H1 (cell line): ENCODE data around the gene DCUN1D3. TPM values are rescaled to one million over a fixed set of nuclear protein-coding genes. Genes with fewer than 3 reads are reported as not detected.

Experiments
- CTCF ChIA-PET: fragments of 300-600 bp; sonication (Branson Sonifier 250); formaldehyde crosslinking; loops from one replicate; lab custom pipeline; 2021; ENCODE audit not compliant: partially characterized antibody; lab: Charles Lee
- POLR2A ChIA-PET: fragments of 300-600 bp; sonication (Branson Sonifier 250); formaldehyde crosslinking; loops from one replicate; lab custom pipeline; 2021; ENCODE audit warnings: inconsistent platforms; ENCODE audit not compliant: partially characterized antibody; lab: Charles Lee
- DNase-seq, 2 experiments: peaks; one replicate each; pipeline versions ENCODE4 v3.0.0 to v3.0.0-alpha.2; 2010 to 2022; ENCODE audit warnings: low spot score in 2 of 2, low read depth in 1 of 2, mixed read lengths in 1 of 2
- FAIRE-seq: peaks from 2 replicates; lab custom pipeline; 2011; peaks lifted over from hg19 to GRCh38; lab: Jason Lieb, UNC
- H2AFZ ChIP-seq: 2 replicates; pipeline ENCODE4 v1.8.1; 2012; ENCODE audit warnings: low read length, inconsistent platforms
- H2AK5ac ChIP-seq: 2 replicates; pipeline ENCODE4 v1.6.1; 2013; ENCODE audit warnings: low read depth, low read length
- H2BK120ac ChIP-seq: replicated peaks from 2 replicates; pipeline ENCODE3; 2013; ENCODE audit warnings: low read depth, low read length, inconsistent platforms
- H2BK12ac ChIP-seq: 2 replicates; pipeline ENCODE4 v1.6.1; 2013; ENCODE audit warnings: low read depth, low read length
- H2BK15ac ChIP-seq: 2 replicates; pipeline ENCODE4 v1.6.1; 2013; ENCODE audit warnings: low read length
- H2BK20ac ChIP-seq: 2 replicates; pipeline ENCODE4 v1.6.1; 2013; ENCODE audit warnings: low read length
- H2BK5ac ChIP-seq: 2 replicates; pipeline ENCODE4 v1.6.1; 2013; ENCODE audit warnings: low read depth, low read length
- H3K14ac ChIP-seq: 2 replicates; pipeline ENCODE4 v1.6.1; 2013; ENCODE audit warnings: inconsistent platforms; ENCODE audit not compliant: insufficient read length
- H3K18ac ChIP-seq: 2 replicates; pipeline ENCODE4 v1.6.1; 2013; ENCODE audit warnings: low read length; ENCODE audit errors: extremely low read depth
- H3K23ac ChIP-seq: 2 replicates; pipeline ENCODE4 v1.6.1; 2013; ENCODE audit warnings: inconsistent platforms; ENCODE audit not compliant: insufficient read length
- H3K23me2 ChIP-seq: 2 replicates; pipeline ENCODE4 v1.6.1; 2013; ENCODE audit warnings: low read depth, low read length
- H3K27ac ChIP-seq: 2 replicates; pipeline ENCODE4 v1.6.1; 2011; ENCODE audit warnings: low read depth, low read length, inconsistent platforms
- H3K27me3 ChIP-seq, 4 experiments: replicated peaks in 1 of 4; 1 replicate in 1 of 4; 2 replicates in 3 of 4; pipeline versions ENCODE4 v1.6.1 to v1.8.1; 2011 to 2013; ENCODE audit warnings: low read length in 3 of 4, mild to moderate bottlenecking in 3 of 4, inconsistent platforms in 2 of 4, mixed read lengths in 2 of 4, moderate library complexity in 1 of 4; ENCODE audit not compliant: control insufficient read depth in 3 of 4, insufficient read depth in 3 of 4; ENCODE audit errors: extremely low read depth in 1 of 4
- H3K36me3 ChIP-seq, 4 experiments: 2 replicates each; pipeline versions ENCODE4 v1.6.1 to v1.8.1; 2011 to 2013; ENCODE audit warnings: mild to moderate bottlenecking in 4 of 4, low read length in 3 of 4, moderate library complexity in 2 of 4, control low read depth in 1 of 4, inconsistent platforms in 1 of 4; ENCODE audit not compliant: insufficient read depth in 4 of 4, control insufficient read depth in 2 of 4
- H3K4ac ChIP-seq: replicated peaks from 2 replicates; pipeline ENCODE3; 2013; ENCODE audit warnings: low read length, low read depth, mixed read lengths, inconsistent platforms; ENCODE audit not compliant: insufficient read length
- H3K4me1 ChIP-seq, 4 experiments: replicated peaks in 1 of 4; 1 replicate in 1 of 4; 2 replicates in 3 of 4; pipeline versions ENCODE4 v1.6.1 to v1.8.1; 2011 to 2013; ENCODE audit warnings: low read length in 3 of 4, inconsistent platforms in 2 of 4, mixed read lengths in 1 of 4; ENCODE audit not compliant: insufficient read depth in 4 of 4, control insufficient read depth in 3 of 4
- H3K4me2 ChIP-seq, 2 experiments: 2 replicates each; pipeline versions ENCODE4 v1.6.1 to v1.8.1; 2011 to 2013; ENCODE audit warnings: low read depth in 2 of 2, low read length in 2 of 2, control low read depth in 1 of 2, inconsistent platforms in 1 of 2, mild to moderate bottlenecking in 1 of 2; ENCODE audit not compliant: insufficient read depth in 1 of 2
- H3K4me3 ChIP-seq, 4 experiments: fragments of 200-600, 300-600 bp in 1 of 4; sonication (generic), shearing (Covaris generic), sonication (Bioruptor Twin) in 1 of 4; 2 replicates each; pipeline versions ENCODE4 v1.5.1 to v1.8.1; 2011 to 2016; ENCODE audit warnings: low read length in 4 of 4, low read depth in 3 of 4, control low read depth in 2 of 4, inconsistent platforms in 2 of 4, mild to moderate bottlenecking in 2 of 4, mixed read lengths in 1 of 4, moderate library complexity in 1 of 4; ENCODE audit not compliant: insufficient read depth in 2 of 4; ENCODE audit errors: extremely low read depth in 1 of 4
- H3K56ac ChIP-seq: replicated peaks from 2 replicates; pipeline ENCODE3; 2013; ENCODE audit warnings: low read depth, mild to moderate bottlenecking, mixed read lengths, low read length, inconsistent platforms; ENCODE audit not compliant: insufficient read length
- H3K79me1 ChIP-seq: 2 replicates; pipeline ENCODE4 v1.6.1; 2013; ENCODE audit warnings: low read depth, low read length, control low read depth
- H3K79me2 ChIP-seq, 2 experiments: 2 replicates each; pipeline versions ENCODE4 v1.6.1 to v1.8.1; 2012 to 2013; ENCODE audit warnings: low read length in 2 of 2, mild to moderate bottlenecking in 2 of 2, inconsistent platforms in 1 of 2; ENCODE audit not compliant: insufficient read depth in 2 of 2, control insufficient read depth in 1 of 2
- H3K9ac ChIP-seq, 4 experiments: replicated peaks in 1 of 4; 1 replicate in 1 of 4; 2 replicates in 3 of 4; pipeline versions ENCODE4 v1.6.1 to v1.8.1; 2011 to 2013; ENCODE audit warnings: low read depth in 3 of 4, low read length in 3 of 4, control low read depth in 2 of 4, mild to moderate bottlenecking in 2 of 4, moderate library complexity in 2 of 4, inconsistent platforms in 1 of 4; ENCODE audit errors: extremely low read depth in 1 of 4
- H3K9me3 ChIP-seq, 2 experiments: 2 replicates each; pipeline versions ENCODE4 v1.6.1 to v1.8.1; 2012 to 2013; ENCODE audit warnings: mild to moderate bottlenecking in 2 of 2, moderate library complexity in 2 of 2, control low read depth in 1 of 2, inconsistent platforms in 1 of 2, low read depth in 1 of 2, low read length in 1 of 2, mixed read lengths in 1 of 2; ENCODE audit not compliant: insufficient read depth in 2 of 2
- H4K20me1 ChIP-seq, 2 experiments: replicated peaks in 1 of 2; 2 replicates each; pipeline versions ENCODE3 to v1.8.1; 2011 to 2013; ENCODE audit warnings: inconsistent platforms in 2 of 2, low read length in 2 of 2, mild to moderate bottlenecking in 1 of 2; ENCODE audit not compliant: insufficient read depth in 2 of 2, control insufficient read depth in 1 of 2
- H4K5ac ChIP-seq: 2 replicates; pipeline ENCODE4 v1.6.1; 2013; ENCODE audit warnings: low read length, low read depth, mixed read lengths, inconsistent platforms; ENCODE audit not compliant: insufficient read length
- H4K8ac ChIP-seq: 2 replicates; pipeline ENCODE4 v1.8.0; 2013; ENCODE audit warnings: mild to moderate bottlenecking, moderate library complexity, low read length, inconsistent platforms; ENCODE audit not compliant: insufficient read depth; ENCODE audit errors: extremely low read depth
- H4K91ac ChIP-seq: replicated peaks from 2 replicates; pipeline ENCODE3; 2013; ENCODE audit warnings: low read length, mixed read lengths, inconsistent platforms; ENCODE audit not compliant: insufficient read length
- BCL11A ChIP-seq, 2 experiments: IDR thresholded peaks; one replicate each; pipeline ENCODE4 v1.6.1; 2011; ENCODE audit warnings: low read depth in 2 of 2, low read length in 2 of 2, mild to moderate bottlenecking in 2 of 2
- CBX5 ChIP-seq: fragments of 300-800, 300-1000 bp; sonication (generic); IDR thresholded peaks from 2 replicates; pipeline ENCODE4 v1.7.1; 2016; ENCODE audit warnings: antibody characterized with exemption, low read length, low read depth
- CEBPB ChIP-seq: IDR thresholded peaks from 2 replicates; pipeline ENCODE4 v1.6.1; 2012; ENCODE audit warnings: low read depth, low read length
- CHD2 ChIP-seq: IDR thresholded peaks from 2 replicates; pipeline ENCODE4 v1.6.1; 2012; ENCODE audit warnings: low read length, improper control_type of control experiment
- CREB1 ChIP-seq: IDR thresholded peaks from 2 replicates; pipeline ENCODE4 v1.6.1; 2012; ENCODE audit warnings: inconsistent platforms
- GTF2F1 ChIP-seq: IDR thresholded peaks from 2 replicates; pipeline ENCODE4 v1.6.1; 2012; ENCODE audit warnings: low read depth, low read length, improper control_type of control experiment, borderline replicate concordance
- KDM1A ChIP-seq: fragments of 200-600, 300-600 bp; sonication (generic); IDR thresholded peaks from 2 replicates; pipeline ENCODE4 v1.7.1; 2016; ENCODE audit warnings: mild to moderate bottlenecking, low read length, borderline replicate concordance
- PHF8 ChIP-seq: fragments of 200-600 bp; sonication (generic); conservative IDR thresholded peaks from 2 replicates; pipeline ENCODE4 v1.7.1; 2012; ENCODE audit warnings: low read depth, mild to moderate bottlenecking, inconsistent platforms, low read length, moderate library complexity
- RFX5 ChIP-seq: IDR thresholded peaks from 2 replicates; pipeline ENCODE4 v1.6.1; 2011; ENCODE audit warnings: low read depth, low read length, improper control_type of control experiment, borderline replicate concordance
- SP2 ChIP-seq: IDR thresholded peaks from 2 replicates; pipeline ENCODE4 v1.6.1; 2012; ENCODE audit warnings: mild to moderate bottlenecking, low read length, inconsistent platforms
- TAF1 ChIP-seq: IDR thresholded peaks from 2 replicates; pipeline ENCODE4 v1.6.1; 2011; ENCODE audit warnings: mild to moderate bottlenecking, low read depth, low read length
- WGBS, 2 experiments: shearing (Covaris generic) in 1 of 2; methylation state at CpG; one replicate each; pipeline versions ENCODE4 v1.1.6 to v1.1.7; 2013 to 2015; ENCODE audit warnings: low lambda C conversion rate in 2 of 2, mixed read lengths in 2 of 2, inconsistent platforms in 1 of 2, low coverage in 1 of 2, missing lambda C conversion rate in 1 of 2; ENCODE audit not compliant: insufficient replicate concordance in 2 of 2, insufficient coverage in 1 of 2, insufficient read length in 1 of 2; ENCODE audit errors: extremely low coverage in 1 of 2, missing lambda C conversion rate in 1 of 2; 5-methylcytosine and 5-hydroxymethylcytosine counted together
- polyA plus RNA-seq, 7 experiments: library from polyadenylated mRNA; depleted of rRNA in 3 of 7; stranded (reverse) in 5 of 7; unstranded in 2 of 7; fragments of >200 nt in 5 of 7; fragments of 200-250 nt in 2 of 7; gene quantifications; 1 replicate in 5 of 7; 2 replicates in 1 of 7; 4 replicates in 1 of 7; pipeline versions ENCODE4 v1.2.1 to v1.2.3, GENCODE V29; 2011 to 2013; ENCODE audit warnings: missing spikeins in 2 of 7, mixed read lengths in 2 of 7
- total RNA-seq: library from RNA; stranded (reverse); fragmentation: NEBNext Ultra II Directional; extraction: Animal tissue kit (Norgen Biotek cat#: 25700); gene quantifications from 2 replicates; pipeline ENCODE4 v1.2.1, GENCODE V29; 2021

DCUN1D3 gene
- total and polyA plus RNA-seq, 2 of the 8 experiments (the other 6 are each of a cell fraction or from before 2014, with no cell fraction given) = 3.5 to 18.2 TPM

- FAIRE-seq (no peak), DNase-seq (no peak)
- Histone ChIP-seq H3K27ac (no peak overlapping the region), H3K4me1 (no peaks in the 10 kb centered on the region), H3K79me2 (no peaks in the 10 kb centered on the region), H4K91ac (no peak overlapping the region), H3K9me3 (no peaks in the 10 kb centered on the region), H2BK120ac (no peak overlapping the region), H3K4me3 (no peak overlapping the region), H4K8ac (no peak overlapping the region), H4K5ac (no peak overlapping the region), H2BK12ac (no peak overlapping the region), H3K9ac (no peak overlapping the region), H3K79me1 (no peaks in the 10 kb centered on the region), H2BK15ac (no peak overlapping the region), H4K20me1 (no peaks in the 10 kb centered on the region), H3K23me2 (no peaks in the 10 kb centered on the region; the same call in 1 of the 2 replicates), H2BK5ac (no peak overlapping the region), H3K36me3 (no peaks in the 10 kb centered on the region), H2BK20ac (no peak overlapping the region), H3K23ac (no peak overlapping the region), H3K4me2 (no peak overlapping the region), H3K27me3 (no peaks in the 10 kb centered on the region), H3K4ac (no peak overlapping the region), H3K14ac (no peak overlapping the region), H3K56ac (no peak overlapping the region), H2AFZ (no peak overlapping the region), H3K18ac (no peak overlapping the region)
- 85% methylated on average over 3 of the region's 3 CpGs; no CpG with 5 or more reads in 1 of the 2 experiments for WGBS, 2 experiments
- CTCF ChIA-PET = interaction anchor here (1.2 kb wide), 3 partner anchors 27 to 99 kb away, joined by 3 to 7 read pairs (median 3); no protein-coding TSS in a partner anchor
- no peak for TF ChIP-seq TAF1
- TF ChIP-seq GTF2F1 = no peak
- no peak for TF ChIP-seq CEBPB
- no peak for TF ChIP-seq BCL11A (IDR thresholded peaks at IDR 0.05; ENCODE audit: low read depth in 2 of 2, low read length in 2 of 2)
- no peak for TF ChIP-seq PHF8
- TF ChIP-seq RFX5 = no peak
- no peak for TF ChIP-seq CREB1
- no peak for TF ChIP-seq CHD2
- TF ChIP-seq CBX5 = no peak
- TF ChIP-seq KDM1A = no peak
- no peak for TF ChIP-seq SP2
- TF ChIP-seq, all 59 proteins: peak for 0
- no peak overlapping the region for H2AK5ac ChIP-seq
- POLR2A ChIA-PET = no interaction called here
Observed at GRCh38 chr16:20949660-20950059, 49.5 kb upstream of the DCUN1D3 start.
